PC-3 (cell line): ENCODE results near the gene CYP2J2. TPM values are rescaled to one million over a fixed set of nuclear protein-coding genes. Genes with fewer than 3 reads are reported as not detected.
"Not testable (repeated sequence)": the region's sequence is repeated elsewhere in the genome, so short reads cannot be mapped to it uniquely, and the experiment has no call there.

Source experiments
- ATAC-seq: fragments of 200-7000 bp; cut with Tn5 transposase; 2 replicates; pipeline ENCODE4 v1.9.1; 2020; ENCODE audit warnings: mild to moderate bottlenecking, moderate library complexity
- BruUV-seq: library from RNA; stranded (reverse); fragments of 400-500 nt; replicated peaks from 2 replicates; lab custom pipeline; 2021; lab: Mats Ljungman, UMichigan
- CTCF ChIA-PET: fragments of 300-600 bp; sonication (Branson Sonifier 250); formaldehyde crosslinking; loops from one replicate; lab custom pipeline; 2022; ENCODE audit warnings: antibody characterized with exemption; lab: Charles Lee
- POLR2A ChIA-PET: fragments of 300-600 bp; sonication (Branson Sonifier 250); formaldehyde crosslinking; loops from one replicate; lab custom pipeline; 2022; ENCODE audit warnings: antibody characterized with exemption; ENCODE audit not compliant: unreplicated experiment; lab: Charles Lee
- DNase-seq: peaks from one replicate; pipeline ENCODE4 v3.0.0-alpha.2; 2015
- H2AFZ ChIP-seq: fragments of 300-600 bp; sonication (generic); 2 replicates; pipeline ENCODE4 v1.6.0; 2016; ENCODE audit warnings: antibody characterized with exemption, low read length
- H3F3A ChIP-seq: fragments of 300-600 bp; sonication (generic); one replicate; pipeline ENCODE4 v1.6.0; 2017; ENCODE audit warnings: antibody characterized with exemption, low read length, control low read depth, mild to moderate bottlenecking; ENCODE audit not compliant: unreplicated experiment
- H3K27ac ChIP-seq: fragments of 300-600 bp; sonication (generic); 2 replicates; pipeline ENCODE4 v1.5.1; 2016; ENCODE audit warnings: mild to moderate bottlenecking, low read length
- H3K27me3 ChIP-seq: fragments of 300-600 bp; sonication (generic); 2 replicates; pipeline ENCODE4 v1.6.1; 2016; ENCODE audit warnings: low read length, mixed read lengths
- H3K36me3 ChIP-seq: fragments of 300-600 bp; sonication (generic); 2 replicates; pipeline ENCODE4 v1.6.1; 2016; ENCODE audit warnings: low read depth, mixed run types, low read length, mixed read lengths
- H3K4me1 ChIP-seq: fragments of 300-600 bp; sonication (generic); 2 replicates; pipeline ENCODE4 v1.5.1; 2016; ENCODE audit warnings: low read length; ENCODE audit not compliant: insufficient read depth
- H3K4me2 ChIP-seq: fragments of 300-600 bp; sonication (generic); 2 replicates; pipeline ENCODE4 v1.6.0; 2016; ENCODE audit warnings: low read length
- H3K4me3 ChIP-seq: fragments of 300-600 bp; sonication (generic); 2 replicates; pipeline ENCODE4 v1.5.1; 2016; ENCODE audit warnings: mild to moderate bottlenecking, low read length, mixed read lengths
- H3K79me2 ChIP-seq: fragments of 300-600 bp; sonication (generic); 2 replicates; pipeline ENCODE4 v1.6.1; 2017; ENCODE audit warnings: low read length, mixed read lengths
- H3K9ac ChIP-seq: fragments of 300-600 bp; sonication (generic); 2 replicates; pipeline ENCODE4 v1.6.0; 2016; ENCODE audit warnings: mild to moderate bottlenecking, low read length
- H3K9me2 ChIP-seq: fragments of 300-600 bp; sonication (generic); replicated peaks from 2 replicates; pipeline ENCODE4 v1.6.1; 2016; ENCODE audit warnings: mixed run types, low read length, mixed read lengths
- H3K9me3 ChIP-seq: fragments of 300-600 bp; sonication (generic); 2 replicates; pipeline ENCODE4 v1.6.1; 2016; ENCODE audit warnings: low read length, mixed read lengths
- H4K20me1 ChIP-seq: fragments of 300-600 bp; sonication (generic); 2 replicates; pipeline ENCODE4 v1.6.1; 2016; ENCODE audit warnings: low read length, mixed read lengths
- EZH2 ChIP-seq: fragments of 300-600 bp; sonication (generic); IDR thresholded peaks from one replicate; pipeline ENCODE4 v1.6.1; 2017; ENCODE audit warnings: antibody characterized with exemption, mild to moderate bottlenecking, low read length; ENCODE audit not compliant: unreplicated experiment
- EZH2phosphoT487 ChIP-seq: fragments of 300-600 bp; sonication (generic); IDR thresholded peaks from 2 replicates; pipeline ENCODE4 v1.6.1; 2018; ENCODE audit warnings: mild to moderate bottlenecking, antibody characterized with exemption, low read length, borderline replicate concordance
- intact Hi-C: fragments of 100-400 bp; cut with micrococcal nuclease; formaldehyde crosslinking; loops from 2 replicates; pipeline ENCODE4 v1.9.0; 2023
- total RNA-seq: library from RNA; depleted of rRNA; stranded (reverse); fragments of >200 nt; gene quantifications from 2 replicates; pipeline ENCODE4 v1.2.3, GENCODE V29; 2014
- TF ChIP-seq, protein P1 (sequence below): fragments of 300-600 bp; sonication (generic); conservative IDR thresholded peaks from 2 replicates; pipeline ENCODE4 v1.5.1; 2017; ENCODE audit warnings: antibody characterized with exemption, low read depth, mild to moderate bottlenecking, low read length

The CYP2J2 gene
- total RNA-seq, 1 experiment from 2014 or later: 0.44 TPM

- Histone ChIP-seq H3K9ac (no peak overlapping the region), H3K4me2 (no peak overlapping the region), H4K20me1 (no peaks in the 10 kb centered on the region), H3K9me3 (no peaks in the 10 kb centered on the region), H3K27me3 (no peaks in the 10 kb centered on the region), H3K36me3 (peaks cover 10% of the 10 kb centered on the region; the same call in 1 of the 2 replicates), H3K4me1 (no peaks in the 10 kb centered on the region), H3K9me2 (no peaks in the 10 kb centered on the region), H3K27ac (no peak overlapping the region), H3K4me3 (no peak overlapping the region), H3K79me2 (no peaks in the 10 kb centered on the region), H2AFZ (no peak overlapping the region), H3F3A (no peaks in the 10 kb centered on the region)
- ChIA-PET CTCF (no interaction called here), POLR2A (no interaction called here)
- no peak for DNase-seq
- no TSS peak for BruUV-seq
- TF ChIP-seq EZH2: no peak
- TF ChIP-seq, protein P1, sequence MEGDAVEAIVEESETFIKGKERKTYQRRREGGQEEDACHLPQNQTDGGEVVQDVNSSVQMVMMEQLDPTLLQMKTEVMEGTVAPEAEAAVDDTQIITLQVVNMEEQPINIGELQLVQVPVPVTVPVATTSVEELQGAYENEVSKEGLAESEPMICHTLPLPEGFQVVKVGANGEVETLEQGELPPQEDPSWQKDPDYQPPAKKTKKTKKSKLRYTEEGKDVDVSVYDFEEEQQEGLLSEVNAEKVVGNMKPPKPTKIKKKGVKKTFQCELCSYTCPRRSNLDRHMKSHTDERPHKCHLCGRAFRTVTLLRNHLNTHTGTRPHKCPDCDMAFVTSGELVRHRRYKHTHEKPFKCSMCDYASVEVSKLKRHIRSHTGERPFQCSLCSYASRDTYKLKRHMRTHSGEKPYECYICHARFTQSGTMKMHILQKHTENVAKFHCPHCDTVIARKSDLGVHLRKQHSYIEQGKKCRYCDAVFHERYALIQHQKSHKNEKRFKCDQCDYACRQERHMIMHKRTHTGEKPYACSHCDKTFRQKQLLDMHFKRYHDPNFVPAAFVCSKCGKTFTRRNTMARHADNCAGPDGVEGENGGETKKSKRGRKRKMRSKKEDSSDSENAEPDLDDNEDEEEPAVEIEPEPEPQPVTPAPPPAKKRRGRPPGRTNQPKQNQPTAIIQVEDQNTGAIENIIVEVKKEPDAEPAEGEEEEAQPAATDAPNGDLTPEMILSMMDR: no peak
- no peak for TF ChIP-seq EZH2phosphoT487
- intact Hi-C loops: no loop called here
- no peak for ATAC-seq
Measured at GRCh38 chr1:59866462-59866861, 60.1 kb downstream of the CYP2J2 start.

GRCh38 chr1:59857679-59858354 is 68.8 kb downstream of the CYP2J2 start:
- BruUV-seq: no TSS peak
- H3K9me3 ChIP-seq: no peaks in the 10 kb centered on the region
- H3K27me3 ChIP-seq: no peaks in the 10 kb centered on the region
- H3K79me2 ChIP-seq: no peaks in the 10 kb centered on the region
- H3K4me1 ChIP-seq: peaks cover 14% of the 10 kb centered on the region
- no peaks in the 10 kb centered on the region for H3F3A ChIP-seq
- TF ChIP-seq EZH2phosphoT487 (no peak), EZH2 (no peak)
- TF ChIP-seq, protein P1: no peak
- no peaks in the 10 kb centered on the region for H3K36me3 ChIP-seq
- no peak overlapping the region for H3K9ac ChIP-seq
- H3K4me3 ChIP-seq: no peak overlapping the region
- H2AFZ ChIP-seq: no peak overlapping the region
- CTCF ChIA-PET: interaction anchor here (0.5 kb wide), 1 partner anchor 15 kb away, joined by 5 read pairs; no protein-coding TSS in a partner anchor
- H3K9me2 ChIP-seq: no peaks in the 10 kb centered on the region
- H3K4me2 ChIP-seq: no peak overlapping the region
- intact Hi-C loops: no loop called here
- POLR2A ChIA-PET: no interaction called here
- H4K20me1 ChIP-seq: no peaks in the 10 kb centered on the region
- ATAC-seq (no peak), DNase-seq (no peak)
- H3K27ac ChIP-seq: no peak overlapping the region

GRCh38 chr1:59856725-59857338 is 69.7 kb downstream of the CYP2J2 start:
- Histone ChIP-seq H3K27me3 (no peaks in the 10 kb centered on the region), H3K27ac (peak overlapping the region; percentile 36), H3K79me2 (no peaks in the 10 kb centered on the region), H3K4me1 (peaks cover 14% of the 10 kb centered on the region), H3K9ac (no peak overlapping the region), H3K4me3 (0 out of 2 replicates have a peak overlapping the region, but pooled peaks have one; percentile 2), H3K9me3 (no peaks in the 10 kb centered on the region), H4K20me1 (no peaks in the 10 kb centered on the region), H3K4me2 (peak overlapping the region; percentile 63), H3F3A (no peaks in the 10 kb centered on the region), H2AFZ (peak overlapping the region; percentile 62), H3K9me2 (no peaks in the 10 kb centered on the region), H3K36me3 (no peaks in the 10 kb centered on the region)
- ChIA-PET CTCF (no interaction called here), POLR2A (no interaction called here)
- no peak for TF ChIP-seq EZH2phosphoT487
- no peak for TF ChIP-seq EZH2
- TF ChIP-seq, protein P1: no peak
- BruUV-seq: no TSS peak
- DNase-seq (peak; percentile 65), ATAC-seq (peak; percentile 94)
- intact Hi-C loops: no loop called here

DNA sequence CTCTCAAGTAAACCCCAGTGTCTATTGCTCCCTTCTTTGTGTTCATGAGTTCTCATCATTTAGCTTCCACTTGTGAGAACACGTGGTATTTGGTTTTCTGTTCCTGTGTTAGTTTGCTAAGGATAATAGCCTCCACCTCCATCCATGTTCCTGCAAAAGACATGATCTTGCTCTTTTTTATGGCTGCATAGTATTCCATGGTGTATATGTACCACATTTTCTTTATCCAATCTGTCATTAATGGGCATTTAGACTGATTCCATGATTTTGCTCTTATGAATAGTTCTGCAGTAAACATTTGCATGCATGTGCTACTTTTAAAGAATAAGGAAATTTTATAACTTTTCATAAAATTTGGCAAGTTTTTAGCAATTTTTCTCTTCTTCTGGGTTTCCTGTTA is 71.3 kb downstream of the CYP2J2 start:
- H3K27me3 ChIP-seq, H3K9me2 ChIP-seq, H4K20me1 ChIP-seq, H3K9ac ChIP-seq, H3K36me3 ChIP-seq, H3K27ac ChIP-seq, ATAC-seq, H3K4me3 ChIP-seq, CTCF ChIA-PET, BruUV-seq, H3K4me2 ChIP-seq, DNase-seq, H3K9me3 ChIP-seq, H3K79me2 ChIP-seq, intact Hi-C loops, H3F3A ChIP-seq, H2AFZ ChIP-seq: not testable (repeated sequence)
- peaks cover 14% of the 10 kb centered on the region for H3K4me1 ChIP-seq
- POLR2A ChIA-PET: interaction anchor here (0.6 kb wide), 1 partner anchor 108 kb away, joined by 11 read pairs; no protein-coding TSS in a partner anchor
